ENCODE results near the gene GPR146.

DNA sequence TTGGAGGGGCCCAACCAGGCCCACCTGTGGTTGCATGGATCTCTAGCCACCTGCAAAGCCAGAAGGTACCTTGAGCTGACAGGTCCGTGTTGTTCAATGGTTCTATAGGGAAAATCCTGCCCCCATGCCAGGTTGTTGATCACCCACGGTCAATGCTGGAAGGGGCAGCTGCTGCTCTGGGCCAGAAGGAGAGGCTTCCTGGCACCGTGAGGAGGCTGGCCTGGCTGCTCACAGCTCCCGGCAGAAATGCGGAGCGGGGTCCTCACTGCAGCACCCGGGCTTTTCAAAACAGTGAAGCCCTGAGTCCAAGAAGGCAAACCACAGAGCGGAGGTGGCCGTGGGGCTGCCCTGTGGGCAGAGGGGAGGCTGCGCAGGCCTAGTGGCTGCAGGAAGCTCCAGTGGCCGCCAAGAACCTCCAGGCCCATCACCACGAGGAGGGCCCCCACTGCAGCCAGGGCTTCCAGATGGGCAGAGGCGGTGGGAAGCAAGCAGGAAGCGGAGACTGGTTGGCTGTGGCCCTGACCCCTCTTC lies 25.0 kb upstream of the GPR146 start:
- TF ChIP-seq, protein P1, sequence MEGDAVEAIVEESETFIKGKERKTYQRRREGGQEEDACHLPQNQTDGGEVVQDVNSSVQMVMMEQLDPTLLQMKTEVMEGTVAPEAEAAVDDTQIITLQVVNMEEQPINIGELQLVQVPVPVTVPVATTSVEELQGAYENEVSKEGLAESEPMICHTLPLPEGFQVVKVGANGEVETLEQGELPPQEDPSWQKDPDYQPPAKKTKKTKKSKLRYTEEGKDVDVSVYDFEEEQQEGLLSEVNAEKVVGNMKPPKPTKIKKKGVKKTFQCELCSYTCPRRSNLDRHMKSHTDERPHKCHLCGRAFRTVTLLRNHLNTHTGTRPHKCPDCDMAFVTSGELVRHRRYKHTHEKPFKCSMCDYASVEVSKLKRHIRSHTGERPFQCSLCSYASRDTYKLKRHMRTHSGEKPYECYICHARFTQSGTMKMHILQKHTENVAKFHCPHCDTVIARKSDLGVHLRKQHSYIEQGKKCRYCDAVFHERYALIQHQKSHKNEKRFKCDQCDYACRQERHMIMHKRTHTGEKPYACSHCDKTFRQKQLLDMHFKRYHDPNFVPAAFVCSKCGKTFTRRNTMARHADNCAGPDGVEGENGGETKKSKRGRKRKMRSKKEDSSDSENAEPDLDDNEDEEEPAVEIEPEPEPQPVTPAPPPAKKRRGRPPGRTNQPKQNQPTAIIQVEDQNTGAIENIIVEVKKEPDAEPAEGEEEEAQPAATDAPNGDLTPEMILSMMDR (IDR thresholded peaks at IDR 0.05): no peak
- TF ChIP-seq EP300 (IDR thresholded peaks at IDR 0.05): no peak
- TF ChIP-seq POLR2A (IDR thresholded peaks at IDR 0.05): no peak
- TF ChIP-seq POLR2AphosphoS5 (IDR thresholded peaks at IDR 0.05): no peak

Measured in stomach (tissue), 4 donors.